C4-2B (cell line): Measurements from ENCODE around the gene CHST9.

Source experiments
- H3K27ac ChIP-seq: fragments of 450-650 bp; 2 replicates; pipeline ENCODE4 v1.5.1; 2017
- ZFX ChIP-seq: fragments of 450-650 bp; IDR thresholded peaks from 2 replicates; pipeline ENCODE4 v1.6.1; 2017
- TF ChIP-seq, protein P1 (sequence below): fragments of 450-650 bp; conservative IDR thresholded peaks from 2 replicates; pipeline ENCODE4 v1.5.1; 2017; ENCODE audit warnings: mild to moderate bottlenecking

CHST9 gene

GRCh38 chr18:26963292-26963691 lies 221.8 kb downstream of the CHST9 start:
- TF ChIP-seq ZFX: no peak
- TF ChIP-seq, protein P1, sequence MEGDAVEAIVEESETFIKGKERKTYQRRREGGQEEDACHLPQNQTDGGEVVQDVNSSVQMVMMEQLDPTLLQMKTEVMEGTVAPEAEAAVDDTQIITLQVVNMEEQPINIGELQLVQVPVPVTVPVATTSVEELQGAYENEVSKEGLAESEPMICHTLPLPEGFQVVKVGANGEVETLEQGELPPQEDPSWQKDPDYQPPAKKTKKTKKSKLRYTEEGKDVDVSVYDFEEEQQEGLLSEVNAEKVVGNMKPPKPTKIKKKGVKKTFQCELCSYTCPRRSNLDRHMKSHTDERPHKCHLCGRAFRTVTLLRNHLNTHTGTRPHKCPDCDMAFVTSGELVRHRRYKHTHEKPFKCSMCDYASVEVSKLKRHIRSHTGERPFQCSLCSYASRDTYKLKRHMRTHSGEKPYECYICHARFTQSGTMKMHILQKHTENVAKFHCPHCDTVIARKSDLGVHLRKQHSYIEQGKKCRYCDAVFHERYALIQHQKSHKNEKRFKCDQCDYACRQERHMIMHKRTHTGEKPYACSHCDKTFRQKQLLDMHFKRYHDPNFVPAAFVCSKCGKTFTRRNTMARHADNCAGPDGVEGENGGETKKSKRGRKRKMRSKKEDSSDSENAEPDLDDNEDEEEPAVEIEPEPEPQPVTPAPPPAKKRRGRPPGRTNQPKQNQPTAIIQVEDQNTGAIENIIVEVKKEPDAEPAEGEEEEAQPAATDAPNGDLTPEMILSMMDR: peak; percentile 38
- no peak overlapping the region for H3K27ac ChIP-seq

GRCh38 chr18:26961839-26962238 lies 223.3 kb downstream of the CHST9 start:
- H3K27ac ChIP-seq: no peak overlapping the region
- TF ChIP-seq, protein P1: no peak

GRCh38 chr18:26960911-26961310 lies 224.2 kb downstream of the CHST9 start:
- no peak overlapping the region for H3K27ac ChIP-seq
- TF ChIP-seq, protein P1: no peak
- TF ChIP-seq ZFX: no peak

DNA sequence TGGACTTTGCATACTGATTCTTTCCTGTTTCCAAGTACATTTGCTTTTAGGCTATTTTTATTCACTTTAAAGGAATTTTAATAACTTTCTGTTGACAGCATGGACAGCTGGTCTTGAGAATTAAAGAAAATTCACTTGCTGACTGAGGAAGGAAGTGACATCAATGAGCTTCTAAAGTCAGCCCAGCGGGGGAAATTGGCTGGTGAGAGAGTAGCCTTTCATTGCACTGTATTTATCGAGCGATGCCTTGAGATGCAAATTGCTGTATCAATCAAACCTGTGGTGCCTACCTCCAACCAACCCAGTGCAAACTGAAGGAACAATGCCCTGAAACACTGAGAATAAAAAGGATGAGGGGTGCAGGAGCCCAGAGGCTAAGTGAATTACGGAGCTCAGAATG lies 228.2 kb downstream of the CHST9 start:
- H3K27ac ChIP-seq: no peak overlapping the region
- TF ChIP-seq, protein P1: no peak
- TF ChIP-seq ZFX: no peak

- H3K27ac ChIP-seq: no peak overlapping the region
- no peak for TF ChIP-seq ZFX
- TF ChIP-seq, protein P1: no peak
Observed at GRCh38 chr18:26948703-26949102, 236.4 kb downstream of the CHST9 start.

DNA sequence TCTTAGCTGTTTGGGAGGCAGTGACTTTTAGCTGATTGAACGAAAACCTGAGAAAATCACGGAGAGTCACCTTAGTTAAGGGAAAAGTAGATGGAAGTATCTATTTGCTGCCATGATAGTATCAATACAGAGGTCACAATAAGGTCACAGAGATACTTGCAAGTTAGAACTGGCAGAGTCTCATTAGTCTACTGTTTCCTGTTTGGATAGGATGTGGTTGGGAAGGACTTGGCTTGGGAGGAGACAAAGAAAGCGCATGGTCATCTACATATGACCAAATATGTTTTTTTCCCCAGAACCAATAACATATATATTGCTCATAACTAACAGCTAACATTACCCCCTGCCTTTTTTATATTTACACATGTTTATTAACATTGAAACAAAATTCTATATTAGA lies 241.2 kb downstream of the CHST9 start:
- no peak overlapping the region for H3K27ac ChIP-seq
- TF ChIP-seq, protein P1: no peak
- TF ChIP-seq ZFX: no peak

DNA sequence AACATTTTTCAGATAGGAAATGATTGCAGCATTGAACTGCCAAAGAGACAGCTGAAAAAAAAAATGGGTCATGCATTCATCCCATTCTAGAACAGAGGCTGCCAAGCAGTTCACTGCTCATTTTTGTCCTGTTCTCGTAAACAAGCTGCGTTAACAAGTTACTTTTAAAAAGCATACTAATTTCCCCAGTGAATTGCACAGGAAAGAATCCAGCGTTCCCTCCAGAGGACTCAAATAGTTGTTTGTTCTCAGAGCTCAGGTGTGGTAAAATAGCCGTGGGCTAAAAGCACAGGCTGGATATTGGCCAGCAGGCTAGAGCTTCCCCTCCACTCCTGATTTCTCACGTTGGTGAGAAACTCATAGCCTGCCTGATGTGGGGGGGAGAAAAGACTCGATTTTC lies 243.5 kb downstream of the CHST9 start:
- H3K27ac ChIP-seq: no peak overlapping the region
- TF ChIP-seq, protein P1: no peak
- no peak for TF ChIP-seq ZFX
